Heart right ventricle (tissue), 16 donors: Measurements from ENCODE around the gene PDE4D. TPM values are rescaled to one million over a fixed set of nuclear protein-coding genes. Genes with fewer than 3 reads are reported as not detected.

Experiments used
- ATAC-seq, 8 donors: fragments of 200-7000 bp; cut with Tn5 transposase; one replicate each; pipeline ENCODE4 v1.9.1; 2020; ENCODE audit warnings: mild to moderate bottlenecking in 8 of 8, moderate library complexity in 8 of 8, moderate number of reproducible peaks in 1 of 8
- DNase-seq, 2 donors: peaks; one replicate each; pipeline ENCODE4 v3.0.0-alpha.2; 2020
- H3K27ac ChIP-seq, 10 donors: fragments of 200-600 bp; sonication (generic) in 2 of 10; one replicate each; pipeline versions ENCODE4 v1.5.0 to v1.8.0; 2020 to 2022; ENCODE audit warnings: mild to moderate bottlenecking in 3 of 10
- H3K27me3 ChIP-seq, 7 donors: fragments of 200-600 bp; one replicate each; pipeline ENCODE4 v1.8.0; 2021 to 2022; ENCODE audit warnings: mild to moderate bottlenecking in 2 of 7
- H3K36me3 ChIP-seq, 9 donors: fragments of 200-600 bp; sonication (generic) in 1 of 9; one replicate each; pipeline versions ENCODE4 v1.5.0 to v1.8.0; 2020 to 2022; ENCODE audit warnings: mild to moderate bottlenecking in 2 of 9
- H3K4me1 ChIP-seq, 9 donors: fragments of 200-600 bp; sonication (generic) in 1 of 9; one replicate each; pipeline versions ENCODE4 v1.5.0 to v1.8.0; 2020 to 2022; ENCODE audit warnings: mild to moderate bottlenecking in 4 of 9
- H3K4me3 ChIP-seq, 10 donors: fragments of 200-600 bp; sonication (generic) in 2 of 10; one replicate each; pipeline versions ENCODE4 v1.5.0 to v1.8.0; 2020 to 2022; ENCODE audit warnings: mild to moderate bottlenecking in 7 of 10, moderate library complexity in 2 of 10
- H3K9me3 ChIP-seq, 11 donors: fragments of 200-600 bp in 10 of 11; sonication (generic) in 2 of 11; one replicate each; pipeline versions ENCODE4 v1.5.0 to v1.8.0; 2013 to 2022; ENCODE audit warnings: mild to moderate bottlenecking in 2 of 11, control low read depth in 1 of 11, moderate library complexity in 1 of 11
- WGBS, 2 donors: extraction: QIAGEN DNeasy Blood & Tissue Kit; methylation state at CpG; one replicate each; pipeline ENCODE4 v1.1.7; 2013; ENCODE audit warnings: inconsistent platforms in 1 of 2; 5-methylcytosine and 5-hydroxymethylcytosine counted together
- intact Hi-C, 10 donors: fragments of 100-400 bp; cut with DNase I; formaldehyde crosslinking; loops; one replicate each; pipeline versions ENCODE4 v1.11.1 to v1.14.2; 2022
- polyA plus RNA-seq, 2 donors: library from polyadenylated mRNA; stranded (reverse); fragments of 200-250 nt; gene quantifications; one replicate each; pipeline ENCODE4 v1.2.3, GENCODE V29; 2013
- total RNA-seq, 10 donors: library from RNA; stranded (reverse); fragmentation: NEBNext Ultra II Directional in 3 of 10; extraction: Animal tissue kit (Norgen Biotek cat#: 25700) in 3 of 10; gene quantifications; one replicate each; pipeline versions ENCODE4 v1.2.1 to v1.2.4, GENCODE V29; 2021 to 2023
- TF ChIP-seq, protein P1 (sequence below), 9 donors: fragments of 200-600 bp; sonication (generic) in 2 of 9; IDR thresholded peaks; one replicate each; pipeline versions ENCODE4 v1.5.0 to v1.8.0; 2021 to 2022; ENCODE audit warnings: antibody characterized with exemption in 9 of 9, mild to moderate bottlenecking in 5 of 9, moderate library complexity in 1 of 9
- donor health status: Arrhythmogenic right ventricular cardiomyopathy.
- donor health status: ischemic (EF 13 %, LVEDD 7.1; RV severe dilation, severe dysfunction).
- donor health status: healthy with polysubstance abuse.
- donor health status: DM: no; HTN: yes; CAD: no.
- donor health status: DM: no; HTN: no; CAD: no.
- donor health status: ischemic (EF 25% LVEDD 6.9; RV normal size, moderate dysfunction).
- donor health status: ischemic (EF 25% LVEDD 5.7; RV mildly dilated, moderate dysfunction).
- donor health status: healthy.
- donor health status: DM: yes; HTN: yes; CAD: no.
- donor health status: Ischemic cardiomyopathy.
- donor health status: ischemic (EF 35%, LVEDD 5.7; RV mildly dilated, moderate dysfunction).
- donor health status: nonischemic (EF 11% LVEDD 7.7; RV severe dilation, severe dysfunction).
- donor health status: DM: yes; HTN: yes; CAD: no.
- donor health status: PGD.
- donor health status: ischemic (EF 29% LVEDD 5.4; RV normal size, mild dysfunction).
- donor health status: nonischemic (EF 23%, LVEDD 6.1; RV moderate dilation, normal function).

The PDE4D gene
- total and polyA plus RNA-seq, 12 donors = 5.8 to 83.2 (median 39.5) TPM

DNA sequence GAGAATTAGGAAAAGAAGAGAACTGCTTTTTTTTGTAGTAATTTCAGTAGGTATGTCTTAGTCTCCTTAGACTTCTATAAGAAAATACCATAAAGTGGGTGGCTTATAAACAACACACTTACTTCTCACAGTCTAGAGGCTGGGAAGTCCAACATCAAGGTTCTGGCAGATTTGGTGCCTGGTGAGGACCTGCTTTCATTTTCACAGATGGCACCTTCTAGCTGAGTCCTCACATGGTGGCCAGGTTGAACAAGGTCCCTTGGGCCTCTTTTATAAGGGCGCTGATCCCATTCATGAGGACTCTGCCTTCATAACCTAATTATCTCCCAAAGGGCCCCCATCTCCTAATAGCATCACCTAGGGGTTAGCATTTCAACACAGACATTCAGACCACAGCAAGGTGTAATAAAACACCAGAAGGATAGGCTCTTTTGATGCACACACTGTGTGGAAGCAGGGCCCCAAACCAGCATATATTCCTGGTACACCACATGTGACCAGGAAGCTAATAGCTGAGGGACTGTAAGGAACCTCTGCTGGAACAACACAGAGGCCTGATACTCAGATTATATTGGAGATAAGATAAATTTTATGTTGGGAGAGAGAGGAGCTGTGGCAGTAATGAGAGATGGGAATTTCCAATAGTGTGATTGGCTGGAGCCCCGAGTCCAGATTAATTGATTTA, 925.8 kb downstream of the PDE4D start:
- WGBS, 2 donors = 96 to 98% methylated on average over 2 of the region's 2 CpGs
- intact Hi-C loops = no loop called here

DNA sequence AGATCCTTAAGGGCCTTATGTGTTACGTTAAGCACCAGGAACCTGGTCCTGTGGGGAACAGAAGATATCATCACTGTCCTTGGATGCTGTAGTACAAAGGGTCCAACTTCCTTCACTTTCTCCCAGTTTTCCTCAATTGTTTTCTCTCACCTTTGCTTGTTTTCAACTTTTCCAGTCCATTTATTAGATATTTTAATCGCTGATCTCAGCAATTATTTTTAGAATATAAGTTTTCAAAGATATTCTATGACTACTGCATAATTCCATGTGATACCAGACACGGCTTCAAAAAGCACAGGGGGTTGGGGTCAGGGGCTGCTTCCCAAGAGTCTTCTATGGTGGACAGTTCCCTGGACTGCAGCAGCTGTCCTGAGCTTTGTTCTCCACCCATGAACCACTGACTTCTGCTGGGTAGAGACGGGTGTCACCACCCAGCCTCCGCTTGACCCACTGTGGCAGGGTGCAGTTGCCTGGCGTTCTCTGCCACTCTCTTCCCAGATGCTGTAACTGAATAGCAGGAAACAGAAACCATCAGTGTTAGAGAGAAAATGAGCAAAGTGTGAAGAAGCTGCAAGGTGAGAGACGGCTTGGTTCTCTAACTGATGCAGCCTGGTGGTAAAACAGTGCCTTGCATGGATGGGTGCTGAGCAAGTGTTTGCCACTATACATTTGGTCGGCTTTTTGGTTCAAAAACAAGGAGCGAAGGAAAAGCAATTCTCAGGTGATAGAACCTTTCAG, 927.7 kb downstream of the PDE4D start:
- H3K27ac ChIP-seq = no peak overlapping the region
- peaks cover 0 to 4% (median 0%) of the 10 kb centered on the region in 9 donors for H3K36me3 ChIP-seq
- DNase-seq (no peak), ATAC-seq (no peak)
- H3K4me1 ChIP-seq = no peaks in the 10 kb centered on the region
- intact Hi-C loops = no loop called here
- TF ChIP-seq, protein P1, sequence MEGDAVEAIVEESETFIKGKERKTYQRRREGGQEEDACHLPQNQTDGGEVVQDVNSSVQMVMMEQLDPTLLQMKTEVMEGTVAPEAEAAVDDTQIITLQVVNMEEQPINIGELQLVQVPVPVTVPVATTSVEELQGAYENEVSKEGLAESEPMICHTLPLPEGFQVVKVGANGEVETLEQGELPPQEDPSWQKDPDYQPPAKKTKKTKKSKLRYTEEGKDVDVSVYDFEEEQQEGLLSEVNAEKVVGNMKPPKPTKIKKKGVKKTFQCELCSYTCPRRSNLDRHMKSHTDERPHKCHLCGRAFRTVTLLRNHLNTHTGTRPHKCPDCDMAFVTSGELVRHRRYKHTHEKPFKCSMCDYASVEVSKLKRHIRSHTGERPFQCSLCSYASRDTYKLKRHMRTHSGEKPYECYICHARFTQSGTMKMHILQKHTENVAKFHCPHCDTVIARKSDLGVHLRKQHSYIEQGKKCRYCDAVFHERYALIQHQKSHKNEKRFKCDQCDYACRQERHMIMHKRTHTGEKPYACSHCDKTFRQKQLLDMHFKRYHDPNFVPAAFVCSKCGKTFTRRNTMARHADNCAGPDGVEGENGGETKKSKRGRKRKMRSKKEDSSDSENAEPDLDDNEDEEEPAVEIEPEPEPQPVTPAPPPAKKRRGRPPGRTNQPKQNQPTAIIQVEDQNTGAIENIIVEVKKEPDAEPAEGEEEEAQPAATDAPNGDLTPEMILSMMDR (IDR thresholded peaks at IDR 0.05) = no peak
- H3K4me3 ChIP-seq = no peak overlapping the region
- WGBS, 2 donors = 88 to 92% methylated on average over 9 of the region's 9 CpGs
- H3K9me3 ChIP-seq = no peaks in the 10 kb centered on the region
- H3K27me3 ChIP-seq = peaks cover 0 to 7% (median 0%) of the 10 kb centered on the region in 7 donors

More for the DNA sequence above, 925.8 kb downstream of the PDE4D start:
- Histone ChIP-seq H3K4me1 (peaks cover 0 to 6% (median 0%) of the 10 kb centered on the region in 9 donors), H3K27ac (no peak overlapping the region), H3K9me3 (no peaks in the 10 kb centered on the region), H3K4me3 (no peak overlapping the region), H3K36me3 (peaks cover 0 to 14% (median 0%) of the 10 kb centered on the region in 9 donors), H3K27me3 (no peaks in the 10 kb centered on the region)
- ATAC-seq (peak in 1 of 8 donors; percentile 38), DNase-seq (no peak)
- TF ChIP-seq, protein P1 (IDR thresholded peaks at IDR 0.05) = no peak

DNA sequence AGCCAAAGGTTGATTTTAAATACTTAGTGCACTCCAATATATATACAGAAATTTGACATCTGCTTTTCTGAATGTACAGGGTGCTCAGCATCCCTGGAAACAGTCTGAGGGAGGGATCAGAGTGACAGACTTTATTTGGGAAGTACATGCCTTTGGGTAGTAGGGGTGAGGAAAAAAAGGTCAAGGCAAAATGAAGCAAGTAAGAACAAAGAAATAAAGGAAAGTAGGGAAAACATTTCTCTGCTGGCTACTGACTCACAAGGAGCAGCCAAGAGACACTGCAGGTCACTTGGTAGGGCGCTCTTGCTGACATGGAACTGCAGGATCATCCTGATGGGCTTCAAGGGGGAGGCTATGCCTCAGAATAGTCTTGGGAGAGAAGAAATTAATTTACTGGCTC, 929.7 kb downstream of the PDE4D start:
- H3K36me3 ChIP-seq = no peaks in the 10 kb centered on the region
- H3K27me3 ChIP-seq = peaks cover 0 to 7% (median 0%) of the 10 kb centered on the region in 7 donors
- intact Hi-C loops = no loop called here
- DNase-seq (no peak), ATAC-seq (no peak)
- TF ChIP-seq, protein P1 (IDR thresholded peaks at IDR 0.05) = no peak
- no peaks in the 10 kb centered on the region for H3K9me3 ChIP-seq
- WGBS, 2 donors = 92 to 93% methylated on average over 1 of the region's 1 CpG
- no peak overlapping the region for H3K27ac ChIP-seq
- H3K4me1 ChIP-seq = no peaks in the 10 kb centered on the region
- H3K4me3 ChIP-seq = no peak overlapping the region

DNA sequence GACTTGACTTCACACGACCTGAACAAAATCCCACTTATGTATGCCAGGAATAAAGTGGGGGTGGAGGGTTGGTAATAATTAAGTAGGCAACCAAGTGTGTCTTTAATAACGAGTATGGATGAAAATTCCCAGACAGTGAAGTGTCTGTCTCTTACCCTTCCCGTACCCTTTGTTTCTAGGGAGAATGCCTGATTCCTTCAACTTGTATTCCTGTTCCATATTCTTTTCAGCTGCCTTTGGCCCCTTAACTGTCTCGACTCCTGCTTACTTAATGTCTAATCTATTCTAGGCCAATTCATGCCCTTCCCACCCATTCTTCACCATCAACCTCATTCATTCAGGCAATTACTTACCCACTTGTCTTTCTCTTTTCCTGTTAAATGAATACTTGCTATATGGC, 930.2 kb downstream of the PDE4D start:
- DNase-seq (no peak), ATAC-seq (no peak)
- 73 to 75% methylated on average over 4 of the region's 4 CpGs for WGBS, 2 donors
- Histone ChIP-seq H3K27me3 (peaks cover 0 to 9% (median 0%) of the 10 kb centered on the region in 7 donors), H3K36me3 (no peaks in the 10 kb centered on the region), H3K4me3 (no peak overlapping the region), H3K4me1 (no peaks in the 10 kb centered on the region), H3K27ac (no peak overlapping the region), H3K9me3 (no peaks in the 10 kb centered on the region)
- intact Hi-C loops = no loop called here
- TF ChIP-seq, protein P1 (IDR thresholded peaks at IDR 0.05) = no peak
